DMS79 treated with DMSO at 0.1 percent for 48 hours (cell line): ENCODE results near the gene MMP25.

Experiments used
- DNase-seq: peaks from one replicate; lab custom pipeline; 2025; lab: John Stamatoyannopoulos, UW

The MMP25 gene, protein sequence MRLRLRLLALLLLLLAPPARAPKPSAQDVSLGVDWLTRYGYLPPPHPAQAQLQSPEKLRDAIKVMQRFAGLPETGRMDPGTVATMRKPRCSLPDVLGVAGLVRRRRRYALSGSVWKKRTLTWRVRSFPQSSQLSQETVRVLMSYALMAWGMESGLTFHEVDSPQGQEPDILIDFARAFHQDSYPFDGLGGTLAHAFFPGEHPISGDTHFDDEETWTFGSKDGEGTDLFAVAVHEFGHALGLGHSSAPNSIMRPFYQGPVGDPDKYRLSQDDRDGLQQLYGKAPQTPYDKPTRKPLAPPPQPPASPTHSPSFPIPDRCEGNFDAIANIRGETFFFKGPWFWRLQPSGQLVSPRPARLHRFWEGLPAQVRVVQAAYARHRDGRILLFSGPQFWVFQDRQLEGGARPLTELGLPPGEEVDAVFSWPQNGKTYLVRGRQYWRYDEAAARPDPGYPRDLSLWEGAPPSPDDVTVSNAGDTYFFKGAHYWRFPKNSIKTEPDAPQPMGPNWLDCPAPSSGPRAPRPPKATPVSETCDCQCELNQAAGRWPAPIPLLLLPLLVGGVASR

DNA sequence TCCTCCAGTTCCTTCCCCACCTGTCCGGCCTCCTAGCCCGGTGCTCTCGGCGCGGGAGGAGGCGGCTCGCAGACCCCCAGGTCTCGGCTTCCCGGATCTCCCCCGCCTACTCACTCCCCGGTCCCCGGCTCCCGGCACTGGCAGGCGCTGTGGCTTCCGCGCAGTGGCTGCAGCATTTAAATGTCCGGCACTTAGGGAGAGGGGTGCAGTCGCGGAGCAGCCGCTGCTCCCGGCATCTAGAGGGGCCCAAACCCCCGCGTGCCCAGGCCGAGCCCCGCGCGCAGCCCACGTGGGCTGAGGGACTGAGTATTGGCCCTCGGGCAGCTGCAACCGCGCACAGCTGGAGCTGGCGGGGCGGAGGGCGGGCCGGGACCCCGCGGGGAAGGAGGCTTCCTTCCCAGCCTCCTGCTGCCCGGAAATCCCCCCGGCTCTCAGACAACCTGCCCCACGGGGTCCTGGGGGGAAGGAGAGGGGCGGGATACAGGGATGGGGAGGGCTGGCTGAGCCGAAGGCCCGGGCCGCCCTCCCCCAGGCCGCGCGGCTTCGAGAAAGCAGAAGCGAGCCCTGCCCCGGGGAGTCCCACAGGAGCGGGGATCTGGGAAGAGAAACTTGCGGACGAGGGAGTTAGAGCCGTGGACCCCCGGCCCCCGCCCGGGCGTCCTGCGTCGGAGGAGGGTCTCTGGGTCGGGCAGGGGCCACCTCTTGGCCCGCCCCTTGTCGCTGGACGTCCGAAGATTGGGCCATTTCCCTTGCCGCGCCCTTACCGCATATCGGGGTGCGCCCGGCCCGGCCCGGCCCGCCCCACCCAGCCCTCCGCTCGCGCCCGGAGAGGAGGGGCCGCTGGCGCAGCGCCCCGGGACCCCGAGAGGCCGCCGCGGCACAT, at the start of gene MMP25:
Gene MMP25, plus strand, starts transcription at position 804 of the 883 bp plus-strand sequence. CDS start 357 bp downstream, outside the sequence.
- no peak for DNase-seq

DNA sequence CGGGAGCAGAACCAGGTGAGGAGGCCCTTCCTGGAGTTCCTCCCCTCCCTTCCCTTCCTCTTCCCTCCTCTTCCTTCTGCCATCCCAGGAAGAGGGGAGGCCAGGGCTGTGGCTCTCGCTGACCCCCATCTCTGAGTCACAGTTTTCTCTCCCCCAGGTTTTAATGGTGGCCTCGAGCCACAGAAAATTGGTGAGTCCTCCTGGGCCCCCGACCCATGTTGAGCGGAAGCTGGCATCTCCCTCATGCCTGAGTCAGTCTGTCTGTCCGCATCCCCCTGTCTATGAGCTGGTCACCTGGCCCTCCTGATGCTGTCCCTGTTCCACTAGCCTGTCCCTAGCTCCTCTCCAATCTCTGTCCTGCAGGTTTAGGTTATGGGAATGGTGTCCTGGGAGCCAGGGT, 46.4 kb upstream of the MMP25 start:
- DNase-seq = no peak

DNA sequence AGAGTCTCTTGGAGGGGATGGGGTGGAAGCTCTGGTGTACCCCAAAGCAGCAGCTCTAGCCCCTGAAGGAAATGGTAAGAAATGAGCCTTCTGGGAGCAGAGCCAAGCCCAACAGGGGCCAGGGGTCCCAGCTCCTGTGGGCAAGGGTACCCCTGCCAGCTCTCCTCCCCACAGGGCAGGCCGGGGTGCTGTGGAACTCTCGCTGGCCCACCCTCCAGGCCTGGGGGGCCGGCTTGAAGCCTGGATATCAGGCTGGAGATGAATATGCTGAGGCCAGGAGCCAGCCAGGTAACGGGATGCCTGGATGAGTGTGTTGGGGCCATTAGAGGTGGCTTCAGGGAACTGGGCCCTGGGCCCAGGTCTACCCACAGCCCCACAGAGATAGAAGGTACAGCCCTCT, 45.8 kb upstream of the MMP25 start:
- DNase-seq = no peak

DNA sequence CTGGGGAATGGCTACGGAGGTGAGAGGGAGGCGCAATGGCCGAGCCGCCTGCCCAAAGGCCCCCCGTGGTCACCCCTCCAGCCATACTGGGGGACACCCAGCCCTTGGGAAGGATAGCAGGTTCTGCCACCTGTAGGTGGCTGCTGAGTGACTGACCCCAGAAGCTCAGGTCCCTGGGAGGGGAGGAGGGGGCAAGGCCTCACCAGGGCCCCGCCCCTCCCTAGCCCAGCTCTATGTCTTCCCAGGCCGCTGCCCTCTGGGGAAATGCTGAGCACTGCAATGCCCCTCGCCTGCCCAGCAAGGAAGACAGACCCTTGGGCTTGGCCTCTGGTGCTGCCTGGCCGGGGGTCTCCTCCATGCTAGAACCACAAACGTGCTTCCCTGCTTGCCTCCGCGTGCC, 45.0 kb upstream of the MMP25 start:
- DNase-seq = no peak

DNA sequence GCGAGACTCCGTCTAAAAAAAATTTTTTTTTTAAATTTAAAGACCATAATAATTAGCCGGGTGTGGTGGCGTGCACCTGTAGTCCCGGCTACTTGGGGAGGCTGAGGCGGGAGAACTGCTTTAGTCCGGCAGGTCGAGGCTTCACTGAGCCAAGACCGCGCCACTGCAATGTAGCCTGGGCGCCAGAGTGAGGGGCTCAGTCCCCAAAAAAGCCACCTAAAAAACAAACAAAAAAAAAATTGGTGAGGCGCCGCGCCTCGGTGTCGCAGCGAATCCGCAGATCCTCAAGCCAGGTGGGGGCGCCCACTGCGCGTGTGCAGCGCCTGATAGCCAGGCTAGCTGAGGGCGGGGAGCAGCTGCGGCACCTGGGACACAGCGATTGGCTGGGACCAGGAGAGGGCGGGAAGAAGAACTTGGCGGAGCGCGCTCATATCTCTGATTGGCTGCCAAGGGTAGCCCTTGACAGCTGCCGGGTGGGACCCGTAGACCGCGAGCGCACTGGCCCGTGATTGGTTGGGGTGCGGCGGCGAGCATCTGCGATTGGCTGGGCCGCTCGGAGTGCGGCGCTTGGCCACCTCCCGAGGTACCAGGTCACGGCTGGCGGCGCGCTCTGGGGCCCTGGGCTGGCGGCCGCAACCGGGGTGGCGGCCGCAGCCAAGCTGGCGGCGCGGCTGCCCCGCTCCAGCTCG, 42.6 kb upstream of the MMP25 start:
- peak; percentile 96 for DNase-seq

DNA sequence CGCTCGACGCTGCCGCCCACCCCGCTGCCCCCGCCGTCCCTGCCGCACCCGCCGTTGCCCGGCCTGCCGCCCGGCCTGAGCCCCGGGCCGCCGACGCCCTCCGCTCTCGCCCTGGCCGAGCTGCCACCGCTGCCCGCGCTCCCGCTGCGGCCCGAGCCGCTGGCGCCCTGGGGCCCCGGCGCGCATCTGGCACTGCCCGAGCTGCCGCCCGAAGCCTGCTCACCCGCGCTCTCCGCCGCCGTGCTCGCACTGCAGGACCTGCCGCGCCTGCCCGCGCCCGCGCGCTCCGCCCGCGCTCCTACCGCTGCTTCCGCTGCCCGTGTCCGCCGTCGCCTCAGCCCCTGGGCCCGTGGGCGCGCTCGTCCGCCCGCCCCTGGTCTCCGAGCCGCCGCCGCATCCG, 42.0 kb upstream of the MMP25 start:
- no peak for DNase-seq

DNA sequence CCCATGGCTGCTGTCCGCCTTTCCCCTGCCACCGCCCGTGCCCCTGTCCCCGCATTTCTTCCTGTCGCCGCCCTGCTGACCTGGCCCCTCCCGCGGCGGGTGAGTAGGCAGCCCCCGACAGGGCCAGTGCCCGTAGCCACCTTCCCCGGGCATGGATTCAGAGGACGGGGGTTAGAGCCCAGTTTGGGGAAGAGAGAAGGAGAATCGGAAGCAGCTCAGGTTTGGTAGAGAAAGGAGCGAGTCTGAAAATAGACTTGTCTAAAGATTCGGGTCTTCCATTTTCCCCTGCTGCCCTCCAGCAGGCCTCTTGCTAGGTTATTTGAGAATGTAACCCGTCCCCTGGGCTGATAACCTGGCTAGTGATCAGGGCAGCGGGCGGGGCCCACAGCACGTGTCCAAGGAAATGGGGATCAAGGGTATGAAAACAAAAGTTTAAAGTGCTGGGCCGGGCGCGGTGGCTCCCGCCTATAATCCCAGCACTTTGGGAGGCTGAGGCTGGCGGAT, 41.5 kb upstream of the MMP25 start:
- DNase-seq = peak; percentile 46

DNA sequence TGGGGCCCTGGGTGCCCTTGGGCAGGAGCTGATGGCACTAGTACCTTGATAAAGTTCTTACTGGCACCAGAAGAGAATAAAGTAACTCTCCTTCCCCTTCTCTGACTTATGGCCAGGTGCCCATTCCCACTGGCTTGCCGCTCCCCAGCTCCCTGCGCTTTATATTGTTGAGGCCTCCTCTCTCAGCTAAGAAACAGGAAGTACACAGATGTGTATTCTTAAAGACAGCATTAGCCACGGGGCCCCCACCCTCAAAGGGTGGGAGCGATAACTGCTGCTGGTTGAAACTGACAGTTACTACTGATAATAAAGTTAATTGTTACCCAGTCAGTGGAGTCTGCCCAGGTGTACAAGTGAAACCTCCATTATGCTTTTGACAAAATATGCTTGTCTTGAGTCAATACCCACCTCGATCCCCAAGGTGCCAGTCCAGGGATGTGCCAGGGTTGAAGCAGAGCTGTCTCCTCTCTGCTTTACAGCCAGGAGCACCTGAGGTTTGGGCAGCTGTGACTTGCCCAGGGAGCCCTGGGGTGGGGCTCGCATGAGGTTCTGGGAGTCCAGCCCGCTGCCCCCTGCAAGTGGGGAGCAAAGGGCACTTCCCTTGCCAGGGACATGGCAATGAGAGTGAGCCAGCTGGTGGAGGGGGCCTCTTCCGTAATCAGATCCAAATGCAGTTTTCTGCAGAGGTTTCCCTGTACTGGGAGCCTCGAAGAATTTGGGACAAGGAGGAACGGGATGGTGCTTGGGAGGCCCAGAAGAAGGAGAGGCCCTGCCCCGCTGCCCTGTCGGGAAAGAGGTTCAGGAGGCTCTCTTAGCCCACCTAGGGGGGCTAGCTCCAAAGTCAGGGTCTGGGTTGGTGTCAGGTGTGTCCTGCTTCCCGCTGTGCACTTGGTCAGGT, 39.1 kb upstream of the MMP25 start:
- no peak for DNase-seq

DNA sequence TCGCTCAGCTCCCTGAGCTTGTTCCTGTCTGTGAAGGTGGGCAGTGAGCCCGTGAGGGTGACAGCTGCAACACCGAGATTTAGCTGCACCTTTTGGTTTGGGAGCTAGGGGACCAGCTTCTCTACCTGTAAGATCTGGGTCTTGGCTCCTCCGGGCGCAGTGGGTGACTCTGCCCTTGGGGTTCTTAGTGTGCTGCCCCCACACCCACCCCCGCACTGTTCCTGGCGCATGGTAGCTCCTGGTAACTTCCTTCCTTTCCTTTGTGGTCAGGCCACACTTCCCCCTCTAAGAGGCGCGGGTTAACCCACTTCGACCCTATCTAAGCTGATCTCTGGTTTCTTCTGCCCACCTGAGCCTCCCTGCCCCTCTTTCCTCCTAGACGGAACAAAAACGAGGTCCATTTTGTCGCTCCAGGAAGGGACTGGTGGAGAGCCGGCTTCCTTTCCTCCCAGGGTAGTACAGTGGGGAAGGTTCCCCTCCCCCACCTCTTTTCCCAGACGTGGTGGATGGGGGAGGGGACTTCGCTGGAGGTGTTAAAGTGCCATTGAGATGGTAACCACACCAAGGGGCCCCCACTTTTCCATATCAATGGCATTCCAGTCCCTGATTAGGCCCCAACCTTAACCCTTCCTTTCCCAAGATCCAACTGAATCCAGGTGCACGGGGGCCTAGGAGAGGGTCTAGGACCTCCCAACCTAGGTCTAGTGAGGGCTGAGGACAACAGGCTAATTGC, 38.2 kb upstream of the MMP25 start:
- DNase-seq = no peak

DNA sequence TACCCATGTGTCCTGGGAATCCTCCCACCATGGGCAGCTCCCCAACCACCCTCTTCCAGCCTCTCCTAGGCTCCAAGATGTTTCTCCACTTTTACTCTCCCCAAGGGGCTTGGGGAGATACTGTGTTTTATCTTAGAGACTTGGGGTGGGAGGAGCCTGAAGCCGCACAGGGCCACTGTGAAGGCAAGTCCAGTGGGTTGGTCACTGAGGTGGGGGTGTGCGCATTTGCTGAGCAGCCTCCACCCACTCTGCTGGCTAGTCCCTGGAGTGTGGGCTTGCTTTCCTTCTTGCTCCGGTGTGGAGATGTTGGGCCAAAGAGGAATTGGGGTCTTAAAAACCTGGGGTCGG, 37.7 kb upstream of the MMP25 start:
- no peak for DNase-seq

DNA sequence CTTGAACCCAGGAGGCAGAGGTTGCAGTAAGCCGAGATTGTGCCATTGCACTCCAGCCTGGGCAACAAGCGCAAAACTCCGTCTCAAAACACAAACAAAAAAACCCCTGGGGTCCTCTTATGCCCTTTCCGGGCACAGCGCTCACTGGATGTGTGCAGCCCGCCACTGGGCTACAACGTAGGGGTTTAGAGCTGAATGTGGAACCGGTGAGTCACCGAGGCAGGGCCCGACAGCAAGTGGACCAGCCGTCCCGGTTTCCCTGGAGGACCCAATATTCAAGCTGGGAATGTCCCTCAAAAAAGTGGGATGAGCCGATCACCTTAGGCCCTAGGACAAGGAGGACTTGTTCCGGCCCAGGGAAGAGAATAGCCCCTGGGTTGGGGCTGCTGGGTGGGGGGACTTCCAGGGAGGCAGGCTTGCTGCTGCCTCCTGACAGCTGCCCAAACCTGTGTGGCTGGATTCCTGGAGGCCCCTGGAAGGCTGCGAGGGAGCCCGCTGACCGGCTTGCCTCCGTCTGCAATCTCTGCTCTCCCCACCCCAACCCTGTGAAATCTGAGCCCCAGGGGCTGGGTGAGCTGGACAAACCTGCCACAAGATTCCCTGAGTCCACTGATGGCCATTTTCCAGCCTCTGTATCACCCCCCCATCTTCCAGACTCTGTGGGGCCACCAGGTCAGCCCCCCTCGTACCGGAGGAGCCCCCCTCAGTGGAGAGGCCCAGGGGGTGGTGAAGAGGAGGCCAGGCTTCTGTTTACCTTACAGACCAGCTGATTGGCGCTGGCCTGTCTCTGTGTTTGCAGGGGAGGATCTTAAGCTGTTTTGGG, 36.6 kb upstream of the MMP25 start:
- DNase-seq = no peak

DNA sequence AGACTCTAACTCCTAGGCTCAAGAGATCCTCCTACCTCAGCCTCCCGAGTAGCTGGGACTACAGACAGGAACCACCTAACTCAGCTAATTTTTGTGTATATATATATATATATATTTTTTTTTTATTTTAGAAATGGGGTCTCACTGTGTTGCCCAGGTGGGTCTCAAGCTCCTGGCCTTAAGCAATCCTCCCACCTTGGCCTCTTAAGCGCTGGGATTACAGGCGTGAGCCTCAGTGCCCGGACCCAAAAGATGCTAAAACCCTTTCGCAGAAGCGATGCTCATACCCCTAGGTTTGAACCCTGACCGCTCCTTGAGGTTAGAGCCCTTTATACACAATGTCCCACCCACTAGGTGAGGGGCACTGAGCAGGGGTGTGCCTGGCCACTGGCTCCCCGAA, 35.9 kb upstream of the MMP25 start:
- DNase-seq = no peak

DNA sequence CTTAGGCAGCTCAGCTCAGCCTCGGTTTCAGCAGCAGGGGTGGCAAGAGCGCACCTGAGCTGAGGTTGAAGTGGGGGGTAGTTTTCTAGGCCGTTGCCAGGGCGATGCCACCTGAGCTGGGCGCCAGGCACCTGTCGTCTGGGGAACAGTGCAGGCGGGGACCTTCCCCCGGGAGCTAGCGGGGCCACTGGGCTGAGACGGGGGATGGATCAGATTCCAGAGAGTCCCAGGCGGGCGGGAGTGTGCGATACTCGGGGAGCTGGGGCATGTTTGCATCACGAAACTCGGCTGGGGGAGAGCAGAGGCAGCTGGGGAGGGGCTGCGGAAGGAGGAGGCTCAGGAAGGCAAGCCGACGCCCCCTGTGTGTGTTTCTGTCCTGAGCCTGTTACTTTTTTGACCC, 34.1 kb upstream of the MMP25 start:
- peak; percentile 87 for DNase-seq

DNA sequence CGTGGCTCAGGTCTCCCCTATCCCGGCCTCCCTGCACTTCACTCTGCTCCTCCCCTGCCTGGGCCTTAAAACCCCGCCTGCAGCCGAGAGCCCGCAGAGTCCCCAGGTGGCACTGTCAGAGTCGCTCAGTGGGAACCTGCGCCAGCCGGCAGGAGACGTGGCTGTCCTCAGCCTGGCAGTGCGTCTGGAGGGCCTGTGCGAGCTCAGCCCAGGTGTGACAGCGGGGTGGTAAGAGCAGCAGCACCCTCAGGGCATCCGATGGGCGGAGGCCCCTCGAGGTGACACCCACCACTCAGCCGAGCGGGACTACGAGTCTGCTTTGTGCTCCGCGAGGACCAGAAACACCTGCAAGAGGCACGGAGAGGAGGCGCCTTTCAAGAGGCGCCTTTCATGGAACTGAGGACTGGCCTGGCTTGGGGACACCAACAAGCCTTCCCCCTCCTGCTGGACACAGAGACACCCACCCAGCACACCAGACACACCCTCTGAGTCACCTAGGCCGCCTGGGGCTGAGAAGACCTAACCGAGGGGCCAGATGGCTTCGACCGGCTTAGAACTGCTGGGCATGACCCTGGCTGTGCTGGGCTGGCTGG, 33.4 kb upstream of the MMP25 start, which contains the start of gene CLDN9:
Gene CLDN9, plus strand, starts transcription at position 96 of the 593 bp plus-strand sequence. Its CDS starts 440 bp downstream, at position 536.
- DNase-seq = peak; percentile 70

DNA sequence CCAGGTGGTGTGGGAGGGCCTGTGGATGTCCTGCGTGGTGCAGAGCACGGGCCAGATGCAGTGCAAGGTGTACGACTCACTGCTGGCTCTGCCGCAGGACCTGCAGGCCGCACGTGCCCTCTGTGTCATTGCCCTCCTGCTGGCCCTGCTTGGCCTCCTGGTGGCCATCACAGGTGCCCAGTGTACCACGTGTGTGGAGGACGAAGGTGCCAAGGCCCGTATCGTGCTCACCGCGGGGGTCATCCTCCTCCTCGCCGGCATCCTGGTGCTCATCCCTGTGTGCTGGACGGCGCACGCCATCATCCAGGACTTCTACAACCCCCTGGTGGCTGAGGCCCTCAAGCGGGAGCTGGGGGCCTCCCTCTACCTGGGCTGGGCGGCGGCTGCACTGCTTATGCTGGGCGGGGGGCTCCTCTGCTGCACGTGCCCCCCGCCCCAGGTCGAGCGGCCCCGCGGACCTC, 32.8 kb upstream of the MMP25 start:
- DNase-seq = no peak

DNA sequence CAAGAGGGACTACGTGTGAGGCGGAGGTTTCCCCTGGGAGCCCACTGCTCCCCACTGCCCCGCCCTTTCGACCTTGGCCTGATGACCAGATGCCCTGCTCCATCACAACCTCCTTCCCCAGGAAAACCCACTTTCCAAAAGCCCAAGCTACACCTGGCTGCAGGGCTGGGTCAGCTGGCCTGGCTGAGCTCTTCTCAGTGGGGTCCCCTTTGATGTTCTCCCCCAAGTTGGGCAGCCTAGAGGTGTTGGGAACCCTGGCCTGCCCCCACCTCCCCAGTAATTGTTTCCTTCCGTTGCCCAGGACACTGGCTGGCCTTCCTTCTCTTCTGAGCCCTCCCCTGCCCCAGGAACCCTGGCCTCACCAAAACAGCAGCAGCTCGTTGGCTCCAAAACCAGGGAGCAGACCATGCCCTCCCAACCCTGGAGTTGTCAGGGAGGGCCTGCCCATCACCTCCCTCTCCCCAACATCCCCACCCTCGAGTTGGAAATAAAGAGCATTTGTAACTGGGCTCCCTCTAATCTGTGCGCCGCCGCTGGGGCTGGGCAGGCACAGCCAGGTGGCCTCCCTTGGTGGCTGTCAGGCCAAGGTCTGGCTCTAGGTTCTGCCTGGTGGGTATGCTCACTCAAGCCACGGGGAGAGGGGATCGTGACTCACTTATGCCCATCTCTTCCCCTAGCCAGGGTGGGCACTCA, 32.2 kb upstream of the MMP25 start:
- no peak for DNase-seq

DNA sequence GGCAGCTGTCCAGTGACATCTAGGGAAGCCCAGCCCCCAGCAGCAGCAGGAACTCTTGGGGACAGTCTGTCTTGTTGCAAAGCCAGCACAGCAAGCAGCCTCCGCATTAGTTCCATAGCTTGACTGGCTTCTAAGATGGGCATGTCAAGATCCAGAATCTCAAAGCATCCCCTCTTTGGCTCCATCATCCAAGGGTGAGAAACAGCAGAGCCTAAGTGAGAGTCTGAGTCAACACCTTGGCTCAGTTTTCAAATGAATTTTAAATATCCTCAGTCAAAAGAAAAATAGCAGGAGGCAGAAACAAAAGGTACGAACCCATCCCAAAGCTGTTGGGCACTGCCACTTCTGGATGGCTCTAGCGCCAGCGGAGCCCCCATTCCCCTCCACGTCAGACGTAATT, 31.4 kb upstream of the MMP25 start:
- DNase-seq = no peak

DNA sequence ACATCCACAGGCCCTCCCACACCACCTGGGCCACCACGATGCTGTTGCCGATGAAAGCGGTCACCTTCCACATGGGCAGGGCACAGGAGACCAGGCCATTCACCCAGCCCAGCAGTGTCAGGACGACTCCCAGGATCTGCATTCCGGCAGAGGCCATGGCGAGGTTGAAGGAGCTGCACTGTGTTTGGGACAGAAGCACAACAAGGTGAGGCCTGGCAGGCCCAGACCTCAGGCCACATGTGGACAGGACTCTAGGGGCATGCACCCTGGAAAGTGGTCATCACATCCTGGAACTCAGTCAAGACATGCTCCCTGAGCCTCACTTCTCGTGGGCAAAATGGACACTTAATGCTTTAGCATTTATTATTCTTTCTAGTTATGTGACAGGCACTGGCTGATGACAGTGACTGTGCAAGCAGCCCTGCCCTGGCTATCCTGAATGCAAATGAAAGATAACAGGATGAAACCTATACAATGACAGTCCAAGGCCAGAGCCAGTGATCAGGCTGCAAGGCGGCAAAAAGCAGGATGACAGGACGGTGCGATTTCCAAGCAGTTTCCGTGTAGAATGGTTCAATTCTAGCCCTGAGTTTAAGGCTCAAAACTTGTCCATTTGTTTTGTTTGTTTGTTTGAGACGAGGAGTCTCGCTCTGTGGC, 30.4 kb upstream of the MMP25 start:
- no peak for DNase-seq
